A549 (cell line): Measurements from ENCODE around the gene KLHL9.

Source experiments
- CTCF ChIP-seq: fragments of >200 bp; sonication (Bioruptor Twin); formaldehyde crosslinking; IDR thresholded peaks from 3 replicates; pipeline ENCODE4 v1.5.1; 2016
- JUN ChIP-seq, 2 experiments: fragments of >200 bp; sonication (Bioruptor Twin); formaldehyde crosslinking; IDR thresholded peaks; 2 replicates in 1 of 2; 3 replicates in 1 of 2; pipeline ENCODE4 v1.6.1; 2016 to 2017
- POLR2A ChIP-seq: IDR thresholded peaks from 2 replicates; pipeline ENCODE4 v1.6.1; 2012; ENCODE audit warnings: mild to moderate bottlenecking, low read length
- POLR2AphosphoS2 ChIP-seq: conservative IDR thresholded peaks from 2 replicates; pipeline ENCODE4 v1.6.1; 2012; ENCODE audit warnings: low read length, improper control_type of control experiment, inconsistent platforms
- REST ChIP-seq: fragments of 200-600 bp; sonication (generic); IDR thresholded peaks from 2 replicates; pipeline ENCODE4 v1.6.1; 2016; ENCODE audit warnings: antibody characterized with exemption, mild to moderate bottlenecking, moderate library complexity
- RFX5 ChIP-seq: fragments of 450-650 bp; IDR thresholded peaks from 2 replicates; pipeline ENCODE4 v1.7.1; 2014; ENCODE audit warnings: antibody characterized with exemption, mild to moderate bottlenecking, moderate library complexity

- TF ChIP-seq CTCF (no peak), POLR2A (no peak), REST (no peak), JUN (IDR thresholded peaks at IDR 0.05) (no peak), POLR2AphosphoS2 (no peak), RFX5 (no peak)
These were observed 48.4 kb upstream of the KLHL9 start for GRCh38 chr9:21383627-21384026.
